GM12878 (cell line): ENCODE data around the gene FAM124B. TPM values are rescaled to one million over a fixed set of nuclear protein-coding genes. Genes with fewer than 3 reads are reported as not detected.

Experiments
- ATAC-seq: fragments of 200-7000 bp; cut with Tn5 transposase; 3 replicates; pipeline ENCODE4 v1.9.1; 2020; ENCODE audit warnings: mild to moderate bottlenecking, moderate library complexity
- BruUV-seq: library from RNA; stranded (reverse); fragments of 400-500 nt; replicated peaks from 2 replicates; lab custom pipeline; 2021; lab: Mats Ljungman, UMichigan
- CTCF ChIA-PET: fragments of 300-600 bp; sonication (Branson Sonifier 250); formaldehyde crosslinking; extraction: SDS; loops from one replicate; lab custom pipeline; 2021; ENCODE audit warnings: inconsistent platforms; lab: Yijun Ruan, JAX
- POLR2A ChIA-PET: fragments of 350-600 bp; formaldehyde crosslinking; extraction: SDS; loops from one replicate; lab custom pipeline; 2021; ENCODE audit warnings: inconsistent platforms; lab: Charles Lee
- RAD21 ChIA-PET: fragments of 300-600 bp; sonication (Branson Sonifier 250); formaldehyde crosslinking; loops from one replicate; lab custom pipeline; 2023; ENCODE audit warnings: antibody characterized with exemption; ENCODE audit not compliant: unreplicated experiment; lab: Charles Lee
- SMC1A ChIA-PET: fragments of 300-600 bp; sonication (Branson Sonifier 250); formaldehyde crosslinking; loops from one replicate; lab custom pipeline; 2023; ENCODE audit not compliant: unreplicated experiment, uncharacterized antibody; lab: Charles Lee
- DNase-seq: peaks from one replicate; pipeline ENCODE4 v3.0.0-alpha.2; 2011; ENCODE audit warnings: low read depth, low spot score
- FAIRE-seq: peaks from 3 replicates; lab custom pipeline; 2011; peaks lifted over from hg19 to GRCh38; lab: Jason Lieb, UNC
- H2AFZ ChIP-seq: 2 replicates; pipeline ENCODE4 v1.6.0; 2011; ENCODE audit warnings: low read depth, low read length, control low read depth; ENCODE audit not compliant: control insufficient read depth
- H3K27ac ChIP-seq: 2 replicates; pipeline ENCODE4 v1.5.1; 2011; ENCODE audit warnings: control low read depth; ENCODE audit not compliant: control insufficient read depth, insufficient read depth
- H3K27me3 ChIP-seq, 2 experiments: replicated peaks in 1 of 2; 2 replicates each; pipeline versions ENCODE4 v1.6.0 to v1.6.1; 2011; ENCODE audit warnings: low read length in 1 of 2; ENCODE audit not compliant: control insufficient read depth in 2 of 2, insufficient read depth in 2 of 2
- H3K36me3 ChIP-seq, 2 experiments: 2 replicates each; pipeline ENCODE4 v1.5.1; 2011; ENCODE audit warnings: low read length in 1 of 2; ENCODE audit not compliant: control insufficient read depth in 2 of 2, insufficient read depth in 2 of 2
- H3K4me1 ChIP-seq: 2 replicates; pipeline ENCODE4 v1.6.1; 2011; ENCODE audit warnings: mild to moderate bottlenecking, low read length, moderate library complexity, mixed read lengths; ENCODE audit not compliant: control insufficient read depth, insufficient read depth
- H3K4me2 ChIP-seq: 2 replicates; pipeline ENCODE4 v1.6.0; 2011; ENCODE audit warnings: control low read depth; ENCODE audit not compliant: control insufficient read depth, insufficient read depth
- H3K4me3 ChIP-seq: fragments of 200-600 bp; sonication (generic); 2 replicates; pipeline ENCODE4 v1.5.1; 2016
- H3K79me2 ChIP-seq: 2 replicates; pipeline ENCODE4 v1.6.0; 2011; ENCODE audit warnings: low read length; ENCODE audit not compliant: control insufficient read depth, insufficient read depth
- H3K9ac ChIP-seq: 2 replicates; pipeline ENCODE4 v1.8.0; 2011; ENCODE audit warnings: low read length, control low read depth, mixed read lengths; ENCODE audit not compliant: control insufficient read depth, insufficient read depth
- H3K9me3 ChIP-seq: replicated peaks from 3 replicates; pipeline ENCODE4 v1.5.1; 2011; ENCODE audit warnings: mild to moderate bottlenecking, low read length; ENCODE audit not compliant: control insufficient read depth, insufficient read depth
- H4K20me1 ChIP-seq: 2 replicates; pipeline ENCODE4 v1.6.0; 2011; ENCODE audit not compliant: control insufficient read depth, insufficient read depth
- CBX5 ChIP-seq: sonication (generic); IDR thresholded peaks from 2 replicates; pipeline ENCODE4 v1.6.1; 2016; ENCODE audit warnings: low read depth, moderate library complexity, mild to moderate bottlenecking, inconsistent platforms
- CHD2 ChIP-seq: IDR thresholded peaks from 2 replicates; pipeline ENCODE4 v1.6.1; 2011; ENCODE audit warnings: low read depth, low read length, improper control_type of control experiment, borderline replicate concordance
- GABPA ChIP-seq: IDR thresholded peaks from 2 replicates; pipeline ENCODE4 v1.6.1; 2014; ENCODE audit warnings: antibody characterized with exemption, low read depth, mild to moderate bottlenecking, inconsistent platforms
- HCFC1 ChIP-seq: fragments of 150-350 bp; IDR thresholded peaks from 2 replicates; pipeline ENCODE4 v1.6.1; 2014; ENCODE audit warnings: low read length
- SMC3 ChIP-seq: IDR thresholded peaks from 2 replicates; pipeline ENCODE4 v1.6.1; 2011; ENCODE audit warnings: low read length, improper control_type of control experiment, borderline replicate concordance
- YBX1 ChIP-seq: fragments of 450-650 bp; IDR thresholded peaks from 2 replicates; pipeline ENCODE4 v1.6.1; 2016; ENCODE audit warnings: antibody characterized with exemption
- WGBS: methylation state at CpG from one replicate; pipeline ENCODE4 v1.1.6; 2016; ENCODE audit warnings: low lambda C conversion rate; ENCODE audit not compliant: insufficient replicate concordance, insufficient coverage; ENCODE audit errors: missing lambda C conversion rate; 5-methylcytosine and 5-hydroxymethylcytosine counted together
- in situ Hi-C: fragments of 300-500 bp; cut with MboI; formaldehyde crosslinking; loops from 9 replicates; pipeline ENCODE4 v1.14.3; 2018; ENCODE audit warnings: mixed read lengths
- intact Hi-C: fragments of 100-400 bp; cut with micrococcal nuclease; formaldehyde crosslinking; loops from one replicate; pipeline ENCODE4 v1.14.2; 2022; ENCODE audit not compliant: unreplicated experiment
- polyA plus RNA-seq, 11 experiments: library from polyadenylated mRNA; depleted of rRNA in 4 of 11; unstranded in 6 of 11; stranded (reverse) in 5 of 11; fragments of >200 nt; fragmentation: Nextera tagmentation in 4 of 11; fragmentation: Illumina TruSeq in 1 of 11; extraction: Ambion mirVana in 4 of 11; extraction: Trizol in 1 of 11; gene quantifications; 1 replicate in 1 of 11; 2 replicates in 10 of 11; pipeline versions ENCODE4 v1.2.1 to v1.2.3, GENCODE V29; 2011 to 2016; ENCODE audit warnings: inconsistent platforms in 2 of 11, missing spikeins in 2 of 11, low read depth in 1 of 11
- total RNA-seq, 4 experiments: library from RNA; depleted of rRNA in 3 of 4; stranded (reverse); fragments of >200 nt in 3 of 4; fragmentation: Illumina TruSeq in 1 of 4; extraction: Trizol in 1 of 4; gene quantifications; 2 replicates each; pipeline versions ENCODE4 v1.2.1 to v1.2.3, GENCODE V29; 2013 to 2021
- TF ChIP-seq, protein P1 (sequence below): IDR thresholded peaks from 2 replicates; pipeline ENCODE4 v1.6.1; 2012; ENCODE audit warnings: low read depth, low read length, improper control_type of control experiment
- TF ChIP-seq, protein P2 (sequence below), 3 experiments: IDR thresholded peaks in 2 of 3; conservative IDR thresholded peaks in 1 of 3; 2 replicates each; pipeline ENCODE4 v1.5.1; 2011; ENCODE audit warnings: low read depth in 3 of 3, low read length in 3 of 3, mild to moderate bottlenecking in 3 of 3, control low read depth in 2 of 3, moderate library complexity in 2 of 3, inconsistent platforms in 1 of 3, mixed read lengths in 1 of 3; ENCODE audit not compliant: control insufficient read depth in 2 of 3, insufficient read depth in 1 of 3; ENCODE audit errors: extremely low read depth in 1 of 3
- TF ChIP-seq, protein P3 (sequence below): fragments of 450-650 bp; IDR thresholded peaks from 2 replicates; pipeline ENCODE4 v1.6.1; 2016; ENCODE audit warnings: mild to moderate bottlenecking, moderate library complexity, borderline replicate concordance
- TF ChIP-seq, protein P4 (sequence below): fragments of 150-350 bp; IDR thresholded peaks from 2 replicates; pipeline ENCODE4 v1.6.1; 2014; ENCODE audit warnings: mild to moderate bottlenecking, low read depth, low read length
- TF ChIP-seq, protein P5 (sequence below): fragments of 450-650 bp; IDR thresholded peaks from 2 replicates; pipeline ENCODE4 v1.6.1; 2017; ENCODE audit warnings: mild to moderate bottlenecking

The FAM124B gene
- total and polyA plus RNA-seq, 10 of the 15 experiments (the other 5 are each of a cell fraction or from before 2014, with no cell fraction given) = not detected

DNA sequence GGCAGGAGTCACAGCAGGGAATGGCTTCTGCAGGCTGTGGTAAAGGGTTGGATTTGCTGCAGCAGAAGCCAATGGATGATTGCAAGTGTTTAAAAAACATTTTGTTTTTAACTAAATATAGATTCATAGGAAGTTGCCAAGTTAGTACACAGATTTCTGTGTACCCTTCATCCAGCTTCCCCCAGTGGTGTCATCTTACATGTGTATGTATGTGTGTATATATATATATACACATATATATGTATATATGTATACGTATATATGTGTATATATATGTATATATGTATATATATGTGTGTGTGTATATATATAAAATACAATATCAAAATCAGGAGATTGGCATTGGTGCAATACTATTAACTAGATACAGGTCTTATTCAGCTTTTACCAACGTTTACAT, 19.2 kb upstream of the FAM124B start:
- Histone ChIP-seq H4K20me1 (no peaks in the 10 kb centered on the region), H3K79me2 (no peaks in the 10 kb centered on the region), H3K27ac (no peak overlapping the region), H3K4me2 (no peak overlapping the region), H3K4me1 (no peaks in the 10 kb centered on the region), H3K4me3 (no peak overlapping the region), H3K9ac (no peak overlapping the region), H3K27me3 (no peaks in the 10 kb centered on the region), H3K9me3 (no peaks in the 10 kb centered on the region), H2AFZ (no peak overlapping the region), H3K36me3 (no peaks in the 10 kb centered on the region)
- in situ Hi-C loops (no loop called here), intact Hi-C loops (no loop called here)
- ATAC-seq = no peak
- RAD21 ChIA-PET = no interaction called here
- POLR2A ChIA-PET = no interaction called here
- CTCF ChIA-PET = no interaction called here
- FAIRE-seq = no peak
- 32% methylated on average over 2 of the region's 2 CpGs for WGBS
- TF ChIP-seq CHD2 = no peak
- TF ChIP-seq, protein P1, sequence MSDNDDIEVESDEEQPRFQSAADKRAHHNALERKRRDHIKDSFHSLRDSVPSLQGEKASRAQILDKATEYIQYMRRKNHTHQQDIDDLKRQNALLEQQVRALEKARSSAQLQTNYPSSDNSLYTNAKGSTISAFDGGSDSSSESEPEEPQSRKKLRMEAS = no peak
- TF ChIP-seq CBX5 = no peak
- no peak for TF ChIP-seq SMC3
- TF ChIP-seq, protein P2, sequence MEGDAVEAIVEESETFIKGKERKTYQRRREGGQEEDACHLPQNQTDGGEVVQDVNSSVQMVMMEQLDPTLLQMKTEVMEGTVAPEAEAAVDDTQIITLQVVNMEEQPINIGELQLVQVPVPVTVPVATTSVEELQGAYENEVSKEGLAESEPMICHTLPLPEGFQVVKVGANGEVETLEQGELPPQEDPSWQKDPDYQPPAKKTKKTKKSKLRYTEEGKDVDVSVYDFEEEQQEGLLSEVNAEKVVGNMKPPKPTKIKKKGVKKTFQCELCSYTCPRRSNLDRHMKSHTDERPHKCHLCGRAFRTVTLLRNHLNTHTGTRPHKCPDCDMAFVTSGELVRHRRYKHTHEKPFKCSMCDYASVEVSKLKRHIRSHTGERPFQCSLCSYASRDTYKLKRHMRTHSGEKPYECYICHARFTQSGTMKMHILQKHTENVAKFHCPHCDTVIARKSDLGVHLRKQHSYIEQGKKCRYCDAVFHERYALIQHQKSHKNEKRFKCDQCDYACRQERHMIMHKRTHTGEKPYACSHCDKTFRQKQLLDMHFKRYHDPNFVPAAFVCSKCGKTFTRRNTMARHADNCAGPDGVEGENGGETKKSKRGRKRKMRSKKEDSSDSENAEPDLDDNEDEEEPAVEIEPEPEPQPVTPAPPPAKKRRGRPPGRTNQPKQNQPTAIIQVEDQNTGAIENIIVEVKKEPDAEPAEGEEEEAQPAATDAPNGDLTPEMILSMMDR (IDR thresholded peaks at IDR 0.05 in 2 of 3, conservative IDR thresholded peaks at IDR 0.05 in 1 of 3; ENCODE audit: control insufficient read depth in 2 of 3, extremely low read depth in 1 of 3, insufficient read depth in 1 of 3, low read depth in 3 of 3, low read length in 3 of 3) = no peak
- TF ChIP-seq, protein P3, sequence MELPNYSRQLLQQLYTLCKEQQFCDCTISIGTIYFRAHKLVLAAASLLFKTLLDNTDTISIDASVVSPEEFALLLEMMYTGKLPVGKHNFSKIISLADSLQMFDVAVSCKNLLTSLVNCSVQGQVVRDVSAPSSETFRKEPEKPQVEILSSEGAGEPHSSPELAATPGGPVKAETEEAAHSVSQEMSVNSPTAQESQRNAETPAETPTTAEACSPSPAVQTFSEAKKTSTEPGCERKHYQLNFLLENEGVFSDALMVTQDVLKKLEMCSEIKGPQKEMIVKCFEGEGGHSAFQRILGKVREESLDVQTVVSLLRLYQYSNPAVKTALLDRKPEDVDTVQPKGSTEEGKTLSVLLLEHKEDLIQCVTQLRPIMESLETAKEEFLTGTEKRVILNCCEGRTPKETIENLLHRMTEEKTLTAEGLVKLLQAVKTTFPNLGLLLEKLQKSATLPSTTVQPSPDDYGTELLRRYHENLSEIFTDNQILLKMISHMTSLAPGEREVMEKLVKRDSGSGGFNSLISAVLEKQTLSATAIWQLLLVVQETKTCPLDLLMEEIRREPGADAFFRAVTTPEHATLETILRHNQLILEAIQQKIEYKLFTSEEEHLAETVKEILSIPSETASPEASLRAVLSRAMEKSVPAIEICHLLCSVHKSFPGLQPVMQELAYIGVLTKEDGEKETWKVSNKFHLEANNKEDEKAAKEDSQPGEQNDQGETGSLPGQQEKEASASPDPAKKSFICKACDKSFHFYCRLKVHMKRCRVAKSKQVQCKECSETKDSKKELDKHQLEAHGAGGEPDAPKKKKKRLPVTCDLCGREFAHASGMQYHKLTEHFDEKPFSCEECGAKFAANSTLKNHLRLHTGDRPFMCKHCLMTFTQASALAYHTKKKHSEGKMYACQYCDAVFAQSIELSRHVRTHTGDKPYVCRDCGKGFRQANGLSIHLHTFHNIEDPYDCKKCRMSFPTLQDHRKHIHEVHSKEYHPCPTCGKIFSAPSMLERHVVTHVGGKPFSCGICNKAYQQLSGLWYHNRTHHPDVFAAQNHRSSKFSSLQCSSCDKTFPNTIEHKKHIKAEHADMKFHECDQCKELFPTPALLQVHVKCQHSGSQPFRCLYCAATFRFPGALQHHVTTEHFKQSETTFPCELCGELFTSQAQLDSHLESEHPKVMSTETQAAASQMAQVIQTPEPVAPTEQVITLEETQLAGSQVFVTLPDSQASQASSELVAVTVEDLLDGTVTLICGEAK = no peak
- TF ChIP-seq, protein P4, sequence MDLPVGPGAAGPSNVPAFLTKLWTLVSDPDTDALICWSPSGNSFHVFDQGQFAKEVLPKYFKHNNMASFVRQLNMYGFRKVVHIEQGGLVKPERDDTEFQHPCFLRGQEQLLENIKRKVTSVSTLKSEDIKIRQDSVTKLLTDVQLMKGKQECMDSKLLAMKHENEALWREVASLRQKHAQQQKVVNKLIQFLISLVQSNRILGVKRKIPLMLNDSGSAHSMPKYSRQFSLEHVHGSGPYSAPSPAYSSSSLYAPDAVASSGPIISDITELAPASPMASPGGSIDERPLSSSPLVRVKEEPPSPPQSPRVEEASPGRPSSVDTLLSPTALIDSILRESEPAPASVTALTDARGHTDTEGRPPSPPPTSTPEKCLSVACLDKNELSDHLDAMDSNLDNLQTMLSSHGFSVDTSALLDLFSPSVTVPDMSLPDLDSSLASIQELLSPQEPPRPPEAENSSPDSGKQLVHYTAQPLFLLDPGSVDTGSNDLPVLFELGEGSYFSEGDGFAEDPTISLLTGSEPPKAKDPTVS = no peak
- TF ChIP-seq, protein P5, sequence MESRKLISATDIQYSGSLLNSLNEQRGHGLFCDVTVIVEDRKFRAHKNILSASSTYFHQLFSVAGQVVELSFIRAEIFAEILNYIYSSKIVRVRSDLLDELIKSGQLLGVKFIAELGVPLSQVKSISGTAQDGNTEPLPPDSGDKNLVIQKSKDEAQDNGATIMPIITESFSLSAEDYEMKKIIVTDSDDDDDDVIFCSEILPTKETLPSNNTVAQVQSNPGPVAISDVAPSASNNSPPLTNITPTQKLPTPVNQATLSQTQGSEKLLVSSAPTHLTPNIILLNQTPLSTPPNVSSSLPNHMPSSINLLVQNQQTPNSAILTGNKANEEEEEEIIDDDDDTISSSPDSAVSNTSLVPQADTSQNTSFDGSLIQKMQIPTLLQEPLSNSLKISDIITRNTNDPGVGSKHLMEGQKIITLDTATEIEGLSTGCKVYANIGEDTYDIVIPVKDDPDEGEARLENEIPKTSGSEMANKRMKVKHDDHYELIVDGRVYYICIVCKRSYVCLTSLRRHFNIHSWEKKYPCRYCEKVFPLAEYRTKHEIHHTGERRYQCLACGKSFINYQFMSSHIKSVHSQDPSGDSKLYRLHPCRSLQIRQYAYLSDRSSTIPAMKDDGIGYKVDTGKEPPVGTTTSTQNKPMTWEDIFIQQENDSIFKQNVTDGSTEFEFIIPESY = no peak
- TF ChIP-seq YBX1 = no peak
- no peak for TF ChIP-seq GABPA
- TF ChIP-seq HCFC1 = no peak
- BruUV-seq = no TSS peak
- no peak for DNase-seq
- SMC1A ChIA-PET = interaction anchor here (0.7 kb wide), 1 partner anchor 784 kb away, joined by 3 read pairs; no protein-coding TSS in a partner anchor
